Fibroblast of the aortic adventitia (primary cell): Measurements from ENCODE around the gene PPM1M. TPM values are rescaled to one million over a fixed set of nuclear protein-coding genes. Genes with fewer than 3 reads are reported as not detected.

Source experiments
- DNase-seq: peaks from one replicate; pipeline ENCODE4 v3.0.0-alpha.2; 2010; ENCODE audit warnings: low read depth
- H3K4me3 ChIP-seq: 2 replicates; pipeline ENCODE4 v1.5.1; 2011; ENCODE audit warnings: low read depth, mild to moderate bottlenecking, control low read depth, low read length, moderate library complexity
- CTCF ChIP-seq: IDR thresholded peaks from 2 replicates; pipeline ENCODE4 v1.5.1; 2011; ENCODE audit warnings: mild to moderate bottlenecking, low read length, control low read depth, inconsistent platforms; ENCODE audit not compliant: insufficient read depth
- total RNA-seq: library from RNA; depleted of rRNA; stranded (reverse); fragments of >200 nt; gene quantifications from 2 replicates; pipeline ENCODE4 v1.2.3, GENCODE V29; 2012; ENCODE audit warnings: low replicate concordance

PPM1M gene
- total RNA-seq, 1 donor, result 27.4 TPM

GRCh38 chr3:52198643-52199608, 46.6 kb upstream of the PPM1M start:
- H3K4me3 ChIP-seq, result peak overlapping the region; percentile 86
- no peak for TF ChIP-seq CTCF
- DNase-seq, result no peak

GRCh38 chr3:52200981-52201679, 44.4 kb upstream of the PPM1M start:
- no peak for TF ChIP-seq CTCF
- H3K4me3 ChIP-seq, result no peak overlapping the region
- DNase-seq, result no peak

- no peak for DNase-seq
- H3K4me3 ChIP-seq, result no peak overlapping the region
- no peak for TF ChIP-seq CTCF
These were observed 43.0 kb upstream of the PPM1M start for GRCh38 chr3:52202384-52203077.

- no peak for TF ChIP-seq CTCF
- H3K4me3 ChIP-seq, result no peak overlapping the region
- no peak for DNase-seq
These were observed 41.9 kb upstream of the PPM1M start for GRCh38 chr3:52203701-52204100.

DNA sequence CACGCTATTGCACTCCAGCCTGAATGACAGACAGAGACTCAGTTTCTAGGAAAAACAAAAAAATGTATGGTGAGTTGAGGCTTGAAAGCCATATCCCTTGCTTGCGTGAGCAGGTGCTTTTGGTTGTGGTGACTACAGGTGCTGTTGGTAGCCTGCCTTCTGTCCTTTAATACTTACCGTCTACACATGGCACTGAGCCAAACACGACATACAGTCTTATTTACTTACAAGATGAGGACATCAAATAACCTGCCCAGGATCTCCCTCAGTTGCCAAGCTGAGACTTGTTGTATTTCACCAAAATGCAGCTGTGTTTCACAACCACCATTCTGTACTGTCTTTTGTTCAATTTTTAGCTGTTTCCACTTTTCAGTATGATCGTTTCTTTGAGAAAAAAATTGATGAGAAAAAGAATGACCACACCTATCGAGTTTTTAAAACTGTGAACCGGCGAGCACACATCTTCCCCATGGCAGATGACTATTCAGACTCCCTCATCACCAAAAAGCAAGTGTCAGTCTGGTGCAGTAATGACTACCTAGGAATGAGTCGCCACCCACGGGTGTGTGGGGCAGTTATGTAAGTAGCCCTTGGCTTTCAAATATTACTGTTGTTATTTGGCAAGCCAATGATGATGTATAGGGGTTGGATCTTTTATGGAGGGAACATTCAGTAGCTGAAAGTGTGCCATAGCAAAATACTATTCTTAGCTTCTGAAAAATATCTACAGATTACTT, 41.1 kb upstream of the PPM1M start:
- no peak for TF ChIP-seq CTCF
- DNase-seq, result no peak
- H3K4me3 ChIP-seq, result no peak overlapping the region
